ENCODE results near the gene PRPF8. TPM values are rescaled to one million over a fixed set of nuclear protein-coding genes. Genes with fewer than 3 reads are reported as not detected.

PRPF8 gene
- total and polyA plus RNA-seq, 2 of the 8 experiments (the other 6 are each of a cell fraction or from before 2014, with no cell fraction given), result 329 to 337 TPM

DNA sequence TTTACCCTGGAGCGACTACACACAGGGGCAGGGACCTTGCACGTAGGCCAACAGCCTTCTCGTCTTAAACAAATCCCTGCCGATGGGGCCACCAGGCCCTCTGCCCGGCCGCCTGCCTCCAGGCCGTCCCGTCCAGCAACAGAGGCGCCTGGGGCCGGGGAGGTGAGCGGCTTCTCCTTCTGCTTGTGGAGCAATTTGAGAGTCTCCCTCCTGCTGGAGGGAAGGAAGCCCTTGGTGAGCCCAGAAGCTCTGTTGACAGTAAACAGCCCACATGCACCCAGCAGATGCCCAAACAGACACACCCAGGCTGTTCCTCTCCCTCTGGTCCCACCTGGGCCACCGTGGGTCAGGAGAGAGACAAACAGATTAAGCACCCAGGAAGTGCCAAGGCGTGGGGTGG, 64.2 kb downstream of the PRPF8 start:
- no peak overlapping the region for H4K91ac ChIP-seq (replicated peaks; ENCODE audit: insufficient read length, low read length)
- no peak overlapping the region for H2BK20ac ChIP-seq (ENCODE audit: low read length)
- ChIA-PET POLR2A (ENCODE audit: partially characterized antibody) (interaction anchor here (1.4 to 2.5 kb wide), 2 partner anchors 10 to 47 kb away, joined by 4 to 7 read pairs; no protein-coding TSS in a partner anchor), CTCF (ENCODE audit: partially characterized antibody) (interaction anchor here (1.5 to 1.6 kb wide), 2 partner anchors 8 to 88 kb away, joined by 3 to 4 read pairs; no protein-coding TSS in a partner anchor)
- H3K18ac ChIP-seq (ENCODE audit: extremely low read depth, low read length), result no peak overlapping the region
- no peak overlapping the region for H2BK5ac ChIP-seq (ENCODE audit: low read depth, low read length)
- H3K27me3 ChIP-seq (replicated peaks in 1 of 4; ENCODE audit: control insufficient read depth in 3 of 4, extremely low read depth in 1 of 4, insufficient read depth in 3 of 4, low read length in 3 of 4), result no peaks in the 10 kb centered on the region
- no peak overlapping the region; the same call in 1 of the 2 replicates for H2AFZ ChIP-seq (ENCODE audit: low read length)
- TF ChIP-seq HDAC6 (IDR thresholded peaks at IDR 0.05; ENCODE audit: low read depth, low read length) (no peak), BCL11A (IDR thresholded peaks at IDR 0.05; ENCODE audit: low read depth in 2 of 2, low read length in 2 of 2) (no peak), CTBP2 (IDR thresholded peaks at IDR 0.05; ENCODE audit: borderline replicate concordance, insufficient read depth, insufficient read length, low read length) (no peak), RXRA (IDR thresholded peaks at IDR 0.05; ENCODE audit: insufficient read depth, low read depth, low read length) (no peak), EZH2 (IDR thresholded peaks at IDR 0.05; ENCODE audit: low read depth, low read length, severe bottlenecking) (no peak), SP4 (IDR thresholded peaks at IDR 0.05; ENCODE audit: low read length) (no peak), POLR2A (IDR thresholded peaks at IDR 0.05; ENCODE audit: control extremely low read depth in 1 of 2, low read depth in 2 of 2, low read length in 2 of 2) (no peak), SIRT6 (IDR thresholded peaks at IDR 0.05; ENCODE audit: low read length) (no peak)
- TF ChIP-seq, protein P1, sequence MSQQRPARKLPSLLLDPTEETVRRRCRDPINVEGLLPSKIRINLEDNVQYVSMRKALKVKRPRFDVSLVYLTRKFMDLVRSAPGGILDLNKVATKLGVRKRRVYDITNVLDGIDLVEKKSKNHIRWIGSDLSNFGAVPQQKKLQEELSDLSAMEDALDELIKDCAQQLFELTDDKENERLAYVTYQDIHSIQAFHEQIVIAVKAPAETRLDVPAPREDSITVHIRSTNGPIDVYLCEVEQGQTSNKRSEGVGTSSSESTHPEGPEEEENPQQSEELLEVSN (IDR thresholded peaks at IDR 0.05), result no peak
- no peak overlapping the region for H2AK5ac ChIP-seq (ENCODE audit: low read depth, low read length)
- no peak overlapping the region for H3K4ac ChIP-seq (replicated peaks; ENCODE audit: insufficient read length, low read depth, low read length)
- H3K4me2 ChIP-seq (ENCODE audit: insufficient read depth in 1 of 2, low read depth in 2 of 2, low read length in 2 of 2), result no peak overlapping the region
- no peak for DNase-seq (ENCODE audit: low read depth in 1 of 2, low spot score in 2 of 2)
- no peak overlapping the region for H2BK12ac ChIP-seq (ENCODE audit: low read depth, low read length)
- H3K14ac ChIP-seq (ENCODE audit: insufficient read length), result no peak overlapping the region
- no peak overlapping the region for H3K23ac ChIP-seq (ENCODE audit: insufficient read length)
- no peak overlapping the region for H3K4me3 ChIP-seq (ENCODE audit: extremely low read depth in 1 of 4, insufficient read depth in 2 of 4, low read depth in 3 of 4, low read length in 4 of 4)
- H3K27ac ChIP-seq (ENCODE audit: low read depth, low read length), result no peak overlapping the region
- no peaks in the 10 kb centered on the region for H3K9me3 ChIP-seq (ENCODE audit: insufficient read depth in 2 of 2, low read depth in 1 of 2, low read length in 1 of 2)
- no peaks in the 10 kb centered on the region for H4K20me1 ChIP-seq (replicated peaks in 1 of 2; ENCODE audit: control insufficient read depth in 1 of 2, insufficient read depth in 2 of 2, low read length in 2 of 2)
- H2BK15ac ChIP-seq (ENCODE audit: low read length), result no peak overlapping the region
- H2BK120ac ChIP-seq (replicated peaks; ENCODE audit: low read depth, low read length), result no peak overlapping the region
- no peak overlapping the region for H4K5ac ChIP-seq (ENCODE audit: insufficient read length, low read depth, low read length)
- H4K8ac ChIP-seq (ENCODE audit: extremely low read depth, insufficient read depth, low read length), result no peak overlapping the region
- H3K79me2 ChIP-seq (ENCODE audit: control insufficient read depth in 1 of 2, insufficient read depth in 2 of 2, low read length in 2 of 2), result no peaks in the 10 kb centered on the region
- H3K79me1 ChIP-seq (ENCODE audit: low read depth, low read length), result no peaks in the 10 kb centered on the region; the same call in 1 of the 2 replicates
- H3K56ac ChIP-seq (replicated peaks; ENCODE audit: insufficient read length, low read depth, low read length), result no peak overlapping the region
- H3K9ac ChIP-seq (replicated peaks in 1 of 4; ENCODE audit: extremely low read depth in 1 of 4, low read depth in 3 of 4, low read length in 3 of 4), result no peak overlapping the region
- 79% methylated on average over 13 of the region's 13 CpGs; no CpG with 5 or more reads in 1 of the 2 experiments for WGBS, 2 experiments (ENCODE audit: extremely low coverage in 1 of 2, insufficient coverage in 1 of 2, insufficient read length in 1 of 2, insufficient replicate concordance in 2 of 2, low coverage in 1 of 2, low lambda C conversion rate in 2 of 2, missing lambda C conversion rate in 1 of 2)
- H3K23me2 ChIP-seq (ENCODE audit: low read depth, low read length), result no peaks in the 10 kb centered on the region
- FAIRE-seq, result no peak
- H3K36me3 ChIP-seq (ENCODE audit: control insufficient read depth in 2 of 4, insufficient read depth in 4 of 4, low read length in 3 of 4), result no peaks in the 10 kb centered on the region
- H3K4me1 ChIP-seq (replicated peaks in 1 of 4; ENCODE audit: control insufficient read depth in 3 of 4, insufficient read depth in 4 of 4, low read length in 3 of 4), result peaks cover 0 to 4% (median 0%) of the 10 kb centered on the region in 4 experiments; a peak in 3 of 7 replicates
